B cell (primary cell): ENCODE data around the gene GPR119. TPM values are rescaled to one million over a fixed set of nuclear protein-coding genes. Genes with fewer than 3 reads are reported as not detected.

Experiments
- ATAC-seq: fragments of 200-7000 bp; cut with Tn5 transposase; one replicate; pipeline ENCODE4 v1.10.0; 2021; ENCODE audit warnings: low read depth, mild to moderate bottlenecking, moderate number of reproducible peaks, moderate library complexity
- CTCF ChIA-PET: fragments of 350-600 bp; sonication (Branson Sonifier 250); formaldehyde crosslinking; loops from one replicate; lab custom pipeline; 2021; ENCODE audit warnings: antibody characterized with exemption, inconsistent platforms; lab: Charles Lee
- POLR2A ChIA-PET: fragments of 350-600 bp; sonication (Branson Sonifier 250); formaldehyde crosslinking; loops from one replicate; lab custom pipeline; 2021; ENCODE audit warnings: antibody characterized with exemption; lab: Charles Lee
- DNase-seq: peaks from one replicate; pipeline ENCODE4 v3.0.0; 2013
- H2AFZ ChIP-seq: 2 replicates; pipeline ENCODE4 v1.6.1; 2012; ENCODE audit warnings: mild to moderate bottlenecking, low read depth, low read length; ENCODE audit not compliant: insufficient read depth, poor library complexity, severe bottlenecking
- H3K27ac ChIP-seq, 2 donors: 1 replicate in 1 of 2; 2 replicates in 1 of 2; pipeline ENCODE4 v1.5.1; 2012 to 2013; ENCODE audit warnings: low read length in 2 of 2, mild to moderate bottlenecking in 2 of 2, moderate library complexity in 1 of 2
- H3K27me3 ChIP-seq, 4 experiments: fragments of 200-600 bp in 1 of 4; sonication (generic) in 1 of 4; replicated peaks in 1 of 4; 1 replicate in 2 of 4; 2 replicates in 2 of 4; pipeline versions ENCODE4 v1.6.1 to v1.7.0; 2013 to 2016; ENCODE audit warnings: low read length in 3 of 4, mild to moderate bottlenecking in 2 of 4, mixed read lengths in 1 of 4, moderate library complexity in 1 of 4; ENCODE audit not compliant: insufficient read depth in 4 of 4, control insufficient read depth in 3 of 4; ENCODE audit errors: control extremely low read depth in 1 of 4
- H3K36me3 ChIP-seq, 2 experiments: replicated peaks in 1 of 2; 1 replicate in 1 of 2; 2 replicates in 1 of 2; pipeline versions ENCODE4 v1.6.1 to v1.7.1; 2013; ENCODE audit warnings: low read length in 1 of 2; ENCODE audit not compliant: insufficient read depth in 2 of 2, control insufficient read depth in 1 of 2; ENCODE audit errors: control extremely low read depth in 1 of 2, extremely low read depth in 1 of 2
- H3K4me1 ChIP-seq, 2 donors: fragments of 200-600 bp in 1 of 2; sonication (generic) in 1 of 2; 1 replicate in 1 of 2; 2 replicates in 1 of 2; pipeline versions ENCODE4 v1.5.1 to v1.6.1; 2013 to 2017; ENCODE audit warnings: low read length in 2 of 2; ENCODE audit not compliant: control insufficient read depth in 2 of 2, insufficient read depth in 2 of 2
- H3K4me2 ChIP-seq: replicated peaks from 2 replicates; pipeline ENCODE3; 2012; ENCODE audit warnings: mild to moderate bottlenecking, low read depth, low read length; ENCODE audit not compliant: poor library complexity, severe bottlenecking
- H3K4me3 ChIP-seq, 5 experiments: fragments of 200-600 bp in 1 of 5; sonication (generic) in 1 of 5; 1 replicate in 3 of 5; 2 replicates in 2 of 5; pipeline versions ENCODE4 v1.5.1 to v1.7.0; 2011 to 2016; ENCODE audit warnings: low read length in 4 of 5, mild to moderate bottlenecking in 4 of 5, low read depth in 2 of 5, control low read depth in 1 of 5, moderate library complexity in 1 of 5; ENCODE audit not compliant: insufficient read depth in 1 of 5; ENCODE audit errors: control extremely low read depth in 1 of 5, extremely low read depth in 1 of 5
- H3K79me2 ChIP-seq: fragments of 200-600 bp; sonication (generic); one replicate; pipeline ENCODE4 v1.6.0; 2016; ENCODE audit warnings: low read length; ENCODE audit not compliant: control insufficient read depth, insufficient read depth
- H3K9ac ChIP-seq: fragments of 200-600 bp; sonication (generic); 2 replicates; pipeline ENCODE4 v1.6.1; 2017; ENCODE audit warnings: mild to moderate bottlenecking, low read length, moderate library complexity
- H3K9me3 ChIP-seq, 3 donors: one replicate each; pipeline versions ENCODE4 v1.6.1 to v1.7.1; 2013; ENCODE audit warnings: low read length in 2 of 3; ENCODE audit not compliant: control insufficient read depth in 2 of 3, insufficient read depth in 1 of 3; ENCODE audit errors: control extremely low read depth in 1 of 3
- H4K20me1 ChIP-seq: 2 replicates; pipeline ENCODE4 v1.6.0; 2012; ENCODE audit warnings: mild to moderate bottlenecking, low read length; ENCODE audit not compliant: insufficient read depth, control insufficient read depth, poor library complexity, severe bottlenecking
- H3K27ac Mint-ChIP-seq: one replicate; pipeline ENCODE4 v1.8.0; 2021; ENCODE audit warnings: mixed read lengths
- H3K27me3 Mint-ChIP-seq: one replicate; pipeline ENCODE4 v1.8.0; 2021; ENCODE audit warnings: mixed read lengths
- H3K4me1 Mint-ChIP-seq: one replicate; pipeline ENCODE4 v1.8.0; 2021; ENCODE audit warnings: mixed read lengths
- H3K4me3 Mint-ChIP-seq: one replicate; pipeline ENCODE4 v1.8.0; 2021; ENCODE audit warnings: mixed read lengths
- H3K9me3 Mint-ChIP-seq: one replicate; pipeline ENCODE4 v1.8.0; 2022; ENCODE audit warnings: mixed read lengths; ENCODE audit not compliant: insufficient read depth
- CTCF ChIP-seq: fragments of 200-600 bp; IDR thresholded peaks from one replicate; pipeline ENCODE4 v1.8.0; 2022; ENCODE audit warnings: antibody characterized with exemption, mild to moderate bottlenecking
- EZH2 ChIP-seq: IDR thresholded peaks from 2 replicates; pipeline ENCODE4 v1.6.1; 2012; ENCODE audit warnings: borderline replicate concordance, low read depth, mild to moderate bottlenecking, moderate library complexity, low read length; ENCODE audit not compliant: insufficient read depth, poor library complexity, severe bottlenecking
- WGBS: methylation state at CpG from one replicate; pipeline ENCODE4 v1.1.5; 2013; ENCODE audit warnings: missing lambda C conversion rate; ENCODE audit not compliant: insufficient coverage; 5-methylcytosine and 5-hydroxymethylcytosine counted together
- intact Hi-C: fragments of 100-400 bp; cut with micrococcal nuclease; formaldehyde crosslinking; loops from one replicate; pipeline ENCODE4 v1.10.0; 2022
- polyA plus RNA-seq: library from polyadenylated mRNA; depleted of rRNA; stranded (reverse); fragments of >200 nt; gene quantifications from 2 replicates; pipeline ENCODE4 v1.2.3, GENCODE V29; 2012
- total RNA-seq, 2 donors: library from RNA; stranded (reverse); fragments of 120-200 nt in 1 of 2; gene quantifications; 1 replicate in 1 of 2; 2 replicates in 1 of 2; pipeline versions ENCODE4 v1.2.3 to v1.2.4, GENCODE V29; 2013 to 2022

Gene GPR119
- total and polyA plus RNA-seq, 2 donors (not counting 1 experiment from before 2014, with no cell fraction given), result not detected

DNA sequence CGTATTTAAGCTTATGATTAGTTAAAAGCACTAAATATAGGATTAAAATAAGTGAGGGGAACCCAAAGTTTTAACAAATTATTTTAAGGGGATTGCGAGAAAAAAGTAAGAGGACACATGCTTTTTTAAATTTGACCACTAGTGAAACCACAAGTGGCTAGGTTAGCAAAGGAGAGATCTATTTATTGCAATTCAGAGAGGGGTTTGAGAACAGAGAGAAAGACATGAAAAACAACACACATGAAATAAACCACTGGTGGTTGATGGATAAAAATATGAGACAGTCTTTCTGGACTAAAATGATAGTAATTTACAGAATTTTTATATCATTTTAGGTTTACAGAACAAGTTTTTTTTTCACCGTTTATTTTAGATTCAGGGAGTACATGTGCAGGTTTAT is 33.9 kb downstream of the GPR119 start:
- ChIA-PET POLR2A (no interaction called here), CTCF (no interaction called here)
- H3K27ac ChIP-seq, result no peak overlapping the region
- TF ChIP-seq EZH2 (no peak), CTCF (no peak)
- H3K27me3 Mint-ChIP-seq, result no peaks in the 10 kb centered on the region
- H2AFZ ChIP-seq, result no peak overlapping the region
- WGBS, result no CpG with 5 or more reads among the region's 3 CpGs
- no peak overlapping the region for H3K4me3 Mint-ChIP-seq
- H3K4me2 ChIP-seq, result no peak overlapping the region
- ATAC-seq, result no peak
- no peak for DNase-seq
- H3K9ac ChIP-seq, result no peak overlapping the region
- no peaks in the 10 kb centered on the region for H3K79me2 ChIP-seq
- H3K4me1 ChIP-seq, result no peaks in the 10 kb centered on the region
- intact Hi-C loops, result no loop called here
- H3K36me3 ChIP-seq, result no peaks in the 10 kb centered on the region
- no peaks in the 10 kb centered on the region for H3K9me3 Mint-ChIP-seq
- H3K9me3 ChIP-seq, result no peaks in the 10 kb centered on the region
- H4K20me1 ChIP-seq, result no peaks in the 10 kb centered on the region
- H3K4me1 Mint-ChIP-seq, result no peaks in the 10 kb centered on the region
- H3K27me3 ChIP-seq, result no peaks in the 10 kb centered on the region
- H3K4me3 ChIP-seq, result no peak overlapping the region
- no peak overlapping the region for H3K27ac Mint-ChIP-seq

GRCh38 chrX:130347321-130347720 is 38.2 kb downstream of the GPR119 start:
- no peaks in the 10 kb centered on the region for H3K79me2 ChIP-seq
- no peaks in the 10 kb centered on the region for H3K4me1 Mint-ChIP-seq
- H3K9ac ChIP-seq, result no peak overlapping the region
- no peak for DNase-seq
- H4K20me1 ChIP-seq, result no peaks in the 10 kb centered on the region
- no peak overlapping the region for H3K4me3 Mint-ChIP-seq
- H2AFZ ChIP-seq, result no peak overlapping the region
- no peak for TF ChIP-seq EZH2
- no peak for TF ChIP-seq CTCF
- WGBS, result no CpG with 5 or more reads among the region's 1 CpG
- POLR2A ChIA-PET, result no interaction called here
- H3K9me3 ChIP-seq, result no peaks in the 10 kb centered on the region
- no peak overlapping the region for H3K27ac Mint-ChIP-seq
- no peak overlapping the region for H3K4me2 ChIP-seq
- H3K9me3 Mint-ChIP-seq, result no peaks in the 10 kb centered on the region
- peaks cover 0 to 1% of the 10 kb centered on the region in 2 experiments for H3K36me3 ChIP-seq
- no peaks in the 10 kb centered on the region for H3K27me3 Mint-ChIP-seq
- no peak for ATAC-seq
- intact Hi-C loops, result no loop called here
- no peaks in the 10 kb centered on the region for H3K4me1 ChIP-seq
- H3K27ac ChIP-seq, result no peak overlapping the region
- no peak overlapping the region for H3K4me3 ChIP-seq
- CTCF ChIA-PET, result no interaction called here
- no peaks in the 10 kb centered on the region for H3K27me3 ChIP-seq
